ENCODE measurements around the gene KDM7A.

KDM7A gene

GRCh38 chr7:140084972-140085371 is 91.8 kb downstream of the KDM7A start:
- DNase-seq (ENCODE audit: low read depth), result peak; percentile 24

DNA sequence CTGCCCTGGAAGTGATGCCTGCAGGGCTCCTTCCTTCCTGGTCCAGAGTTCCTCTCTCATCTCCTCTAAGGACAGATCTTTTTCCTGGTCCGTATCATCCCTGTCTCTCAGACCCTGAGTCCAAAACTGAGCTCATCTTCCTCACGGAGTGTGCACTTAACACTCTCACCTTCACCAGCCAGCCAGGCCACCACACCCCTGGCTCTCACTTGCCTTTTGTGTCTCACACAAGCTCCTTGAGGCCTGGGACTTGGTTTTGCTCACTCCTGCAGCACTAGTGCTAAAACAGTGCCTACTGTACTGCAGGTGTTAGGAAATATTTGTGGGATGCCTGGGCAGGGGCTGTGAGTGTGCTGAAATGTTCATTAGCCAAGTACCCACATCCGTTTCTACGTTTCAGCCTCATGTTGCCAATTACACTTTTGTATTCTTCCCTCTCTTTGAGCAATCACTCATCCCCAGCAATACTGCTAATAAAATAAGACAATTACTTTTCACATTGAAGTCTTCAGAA is 92.6 kb downstream of the KDM7A start:
- no peak for DNase-seq (ENCODE audit: low read depth)

- no peak for DNase-seq (ENCODE audit: low read depth)
Measured at GRCh38 chr7:140082770-140083169, 94.0 kb downstream of the KDM7A start.

DNA sequence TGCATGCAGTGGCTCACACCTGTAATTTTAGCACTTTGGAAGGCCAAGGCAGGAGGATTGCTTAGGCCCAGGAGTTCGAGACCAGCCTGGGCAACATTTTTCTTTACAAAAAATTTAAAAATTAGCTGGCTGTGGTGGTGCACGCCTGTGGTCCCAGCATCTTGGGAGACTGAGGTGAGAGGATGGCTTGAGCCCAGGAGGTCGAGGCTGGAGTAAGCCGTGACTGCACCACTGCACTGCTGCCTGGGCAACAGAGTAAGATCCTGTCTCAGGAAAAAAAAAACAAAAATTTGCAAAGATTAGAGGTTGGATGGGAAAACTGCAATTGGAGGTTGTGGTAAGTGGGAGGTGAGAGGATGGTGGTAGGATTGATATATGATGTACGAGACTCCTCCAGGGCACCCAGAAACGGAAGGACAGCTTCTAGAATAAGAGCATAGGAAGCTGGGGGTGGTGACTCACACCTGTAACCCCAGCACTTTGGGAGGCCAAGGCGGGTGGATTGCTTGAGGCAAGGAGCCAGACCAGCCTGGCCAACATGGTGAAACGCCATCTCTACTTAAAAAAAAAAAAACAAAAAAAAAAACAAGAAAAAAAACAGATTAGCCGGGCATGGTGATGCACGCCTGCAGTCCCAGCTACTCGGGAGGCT is 94.9 kb downstream of the KDM7A start:
- DNase-seq (ENCODE audit: low read depth), result no peak

- no peak for DNase-seq (ENCODE audit: low read depth)
Measured at GRCh38 chr7:140080919-140081318, 95.9 kb downstream of the KDM7A start.

- DNase-seq (ENCODE audit: low read depth), result no peak
Measured at GRCh38 chr7:140079121-140079536, 97.7 kb downstream of the KDM7A start.

- DNase-seq (ENCODE audit: low read depth), result no peak
Measured at GRCh38 chr7:140078392-140078791, 98.4 kb downstream of the KDM7A start.

GRCh38 chr7:140074780-140075179 is 102.0 kb downstream of the KDM7A start:
- no peak for DNase-seq (ENCODE audit: low read depth)

- DNase-seq (ENCODE audit: low read depth), result no peak
Measured at GRCh38 chr7:140070546-140070945, 106.2 kb downstream of the KDM7A start.

- DNase-seq (ENCODE audit: low read depth), result no peak
Measured at GRCh38 chr7:140069298-140069949, 107.4 kb downstream of the KDM7A start.

DNA sequence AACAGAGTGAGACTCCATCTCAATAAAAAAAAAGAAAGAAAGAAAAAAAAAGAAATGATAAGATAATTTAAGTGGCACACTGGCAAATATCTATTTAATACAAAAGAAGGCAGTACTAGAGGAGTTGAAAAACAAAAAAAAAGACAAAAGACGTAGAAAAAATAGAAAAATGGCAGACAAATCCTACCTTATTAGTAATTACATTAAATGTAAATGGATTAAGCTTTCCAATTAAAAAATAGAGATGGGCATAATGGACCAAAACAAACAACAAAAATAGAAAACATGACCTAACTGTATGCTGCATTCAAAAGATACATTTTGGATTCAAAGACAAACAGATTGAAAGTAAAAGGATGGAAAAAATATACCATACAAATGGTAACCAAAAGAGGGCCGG is 108.8 kb downstream of the KDM7A start:
- DNase-seq (ENCODE audit: low read depth), result no peak

DNA sequence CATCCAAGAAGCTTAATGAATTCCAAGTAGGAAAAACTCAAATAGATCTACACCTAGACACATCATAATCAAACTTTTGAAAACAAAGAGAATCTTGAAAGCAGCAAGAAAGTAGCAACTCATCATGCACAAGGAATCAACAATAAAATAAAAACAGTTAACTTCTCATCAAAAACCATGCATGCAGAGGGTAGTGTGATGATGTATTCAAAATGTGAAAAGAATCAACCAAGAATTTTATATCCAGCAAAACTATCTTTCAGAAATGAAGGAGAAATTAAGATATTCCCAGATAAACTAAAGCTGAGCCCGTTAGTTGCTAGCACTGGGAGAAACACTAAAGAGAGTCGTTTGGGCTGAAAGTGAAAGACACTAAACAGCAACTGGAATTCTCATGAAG is 109.7 kb downstream of the KDM7A start:
- DNase-seq (ENCODE audit: low read depth), result no peak

DNA sequence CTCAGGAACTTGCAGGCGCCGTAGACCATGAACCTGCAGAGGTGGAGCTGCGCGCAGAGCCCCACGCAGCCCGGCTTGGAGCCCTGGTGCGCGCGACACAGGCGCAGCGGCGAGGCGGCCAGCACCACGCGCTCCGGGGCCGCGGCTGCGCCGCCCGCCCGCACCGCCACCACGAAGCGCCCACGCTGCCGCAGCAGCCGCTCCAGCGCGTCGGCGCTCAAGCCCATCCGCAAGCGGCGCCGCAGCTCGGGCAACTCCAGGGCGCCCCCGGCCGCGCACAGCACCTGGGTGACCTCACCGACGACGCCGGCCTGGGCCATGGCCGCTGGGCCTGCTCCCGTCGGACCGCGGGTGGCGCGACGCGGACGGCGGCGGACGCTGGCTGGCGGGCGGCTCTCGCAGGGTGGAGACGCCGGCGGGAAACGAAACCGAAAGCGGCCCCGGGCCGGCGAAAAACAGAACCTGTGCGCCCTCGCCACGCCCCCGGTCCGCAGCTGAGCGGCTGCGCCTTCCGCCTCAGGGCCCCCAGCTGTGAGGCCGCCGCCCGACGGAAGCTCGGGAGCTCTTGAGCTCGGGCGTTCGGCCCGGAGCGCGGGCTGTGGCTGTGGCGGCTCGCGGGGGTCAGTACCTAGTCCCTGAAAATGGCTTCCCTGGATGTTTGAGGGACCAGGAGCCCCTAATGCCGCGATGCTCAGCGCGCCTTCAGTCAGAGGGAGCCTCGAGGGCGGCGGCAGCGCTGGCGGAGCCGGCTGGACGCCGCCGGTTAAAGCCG is 114.1 kb downstream of the KDM7A start, which contains the start of gene PARP12:
Gene PARP12 (minus strand): TSS at position 424 of the 772 bp plus-strand sequence. CDS start 104 bp downstream, at position 320.
- DNase-seq (ENCODE audit: low read depth), result peak; percentile 82

DNA sequence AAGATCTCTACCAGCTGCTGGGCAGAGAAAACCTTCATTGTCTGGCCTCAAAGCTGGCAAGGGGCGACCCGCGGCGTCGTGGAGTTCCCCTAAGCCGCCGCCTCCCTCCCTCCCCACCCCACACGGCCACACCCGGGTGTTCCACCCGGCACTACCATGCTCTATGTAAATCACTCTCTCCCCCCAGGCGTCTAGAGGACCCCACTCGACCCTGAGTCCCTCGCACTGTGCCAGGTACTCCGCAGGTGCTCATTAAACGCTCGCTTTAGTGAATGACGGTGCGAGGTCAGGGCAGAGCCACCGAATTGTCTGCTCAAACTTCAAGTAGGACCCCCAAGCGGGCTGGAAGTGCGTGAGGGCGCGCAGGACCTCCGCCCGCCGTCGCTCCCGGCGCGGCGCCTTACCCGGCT is 114.7 kb downstream of the KDM7A start:
- DNase-seq (ENCODE audit: low read depth), result peak; percentile 27

DNA sequence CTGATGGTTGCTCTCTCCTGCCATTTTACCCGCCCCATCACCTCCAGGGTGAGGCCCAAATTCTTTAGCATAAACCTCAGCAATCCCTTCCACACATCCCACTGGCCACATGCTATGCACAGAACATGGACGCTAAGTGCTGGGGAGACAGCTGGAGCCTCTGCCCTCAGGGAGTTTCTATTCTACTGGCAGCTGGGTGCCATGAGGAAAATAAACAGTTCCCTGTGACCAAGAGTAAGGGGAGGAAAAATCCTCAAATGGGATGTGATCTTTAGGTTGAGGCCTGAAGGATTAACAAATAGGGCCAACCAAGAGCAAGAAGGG is 115.2 kb downstream of the KDM7A start:
- no peak for DNase-seq (ENCODE audit: low read depth)

DNA sequence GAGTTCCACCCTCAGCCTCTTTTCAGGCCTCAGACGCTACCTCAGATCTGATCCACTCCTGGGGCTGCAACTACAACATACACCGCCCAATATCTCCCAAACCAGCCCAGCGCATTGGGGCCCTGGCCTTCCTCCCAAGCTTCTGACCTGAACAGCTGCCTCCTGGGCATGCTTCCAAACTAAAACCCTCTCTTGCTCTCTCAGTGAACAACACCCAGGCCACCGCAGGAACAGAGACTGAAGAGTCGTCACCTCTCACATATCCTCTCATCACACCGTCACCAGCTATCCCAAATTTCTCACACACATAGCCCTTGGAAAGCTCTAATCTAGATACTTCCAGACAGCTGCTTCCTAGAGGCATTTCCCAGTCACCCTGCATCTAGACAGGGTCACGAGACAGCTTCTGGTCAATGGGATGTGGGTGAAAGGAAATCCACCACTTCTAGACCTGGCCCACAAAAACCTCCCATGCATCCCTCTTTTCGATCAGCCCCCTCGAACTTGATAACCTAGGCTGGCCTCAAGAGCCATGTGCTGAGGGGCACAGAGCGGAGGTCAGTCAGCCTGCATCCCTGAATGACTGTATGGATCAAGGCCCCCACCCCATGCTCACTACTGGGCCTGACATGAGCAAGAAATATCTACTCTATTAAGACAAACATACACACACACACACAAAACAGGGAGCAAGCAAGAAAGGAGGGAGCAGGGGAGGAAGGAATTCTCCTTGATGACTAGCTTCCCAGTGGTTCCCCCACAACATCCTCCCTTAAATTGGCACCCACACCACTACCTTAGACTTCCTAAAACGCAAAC is 115.8 kb downstream of the KDM7A start:
- no peak for DNase-seq (ENCODE audit: low read depth)

GRCh38 chr7:140060243-140060630 is 116.5 kb downstream of the KDM7A start:
- DNase-seq (ENCODE audit: low read depth), result no peak

- DNase-seq (ENCODE audit: low read depth), result no peak
Measured at GRCh38 chr7:140059273-140060242, 117.2 kb downstream of the KDM7A start.

DNA sequence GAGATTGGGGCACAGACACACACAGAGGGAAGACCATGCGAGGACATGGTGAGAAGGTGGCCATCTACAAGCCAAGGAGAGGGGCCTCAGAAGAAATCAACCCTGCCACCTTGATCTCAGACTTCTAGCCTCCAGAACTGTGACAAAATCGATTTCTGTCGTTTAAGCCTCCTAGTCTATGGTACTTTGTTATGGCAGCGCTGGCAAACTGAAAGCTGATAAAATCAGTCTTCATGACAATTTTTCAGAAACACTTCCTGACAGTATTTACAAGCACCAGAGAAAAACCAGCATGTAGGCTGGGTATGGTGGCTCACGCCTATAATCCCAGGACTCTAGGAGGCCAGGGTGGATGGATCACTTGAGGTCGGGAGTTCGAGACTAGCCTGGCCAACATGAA is 118.3 kb downstream of the KDM7A start:
- DNase-seq (ENCODE audit: low read depth), result no peak

DNA sequence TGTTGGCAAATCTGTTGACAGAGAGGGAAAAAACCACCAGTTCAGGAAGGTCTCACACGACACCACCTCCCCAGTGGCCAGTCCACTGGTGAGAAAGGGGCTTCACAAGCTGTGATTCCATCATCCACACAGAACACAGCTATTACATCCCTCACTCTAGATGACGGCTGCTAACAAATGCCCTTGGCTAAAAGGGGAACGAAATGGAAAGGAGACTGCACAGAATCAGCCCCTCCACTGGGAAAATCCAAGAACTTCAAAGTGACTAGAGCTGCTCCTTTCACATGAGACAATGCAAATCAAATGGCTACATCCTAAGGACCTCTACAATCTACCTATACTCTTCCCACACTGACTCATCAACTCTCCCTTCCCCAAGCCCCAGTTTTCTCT is 119.6 kb downstream of the KDM7A start:
- no peak for DNase-seq (ENCODE audit: low read depth)

Measured in stimulated activated CD8-positive, alpha-beta memory T cell treated with anti-CD3 and anti-CD28 coated beads, Interleukin-4, amount 100 ng/mL, for 24 hours (primary cell).